AG09319 (cell line): Measurements from ENCODE around the gene ARIH1.
A peak's percentile ranks its signal among the peaks of the same experiment; 100 is the strongest.

Source experiments
- DNase-seq: peaks from one replicate; pipeline ENCODE4 v3.0.0-alpha.2; 2010; ENCODE audit warnings: low read depth; ENCODE audit errors: extremely low read depth
- CTCF ChIP-seq: IDR thresholded peaks from 2 replicates; pipeline ENCODE4 v1.5.1; 2011; ENCODE audit warnings: low read depth, mild to moderate bottlenecking, inconsistent platforms, low read length, moderate library complexity

Gene ARIH1

GRCh38 chr15:72585025-72585424, 110.9 kb downstream of the ARIH1 start:
- DNase-seq, result no peak
- TF ChIP-seq CTCF, result no peak

- no peak for DNase-seq
- peak; percentile 24 for TF ChIP-seq CTCF
Measured at GRCh38 chr15:72585476-72586058, 111.4 kb downstream of the ARIH1 start.

DNA sequence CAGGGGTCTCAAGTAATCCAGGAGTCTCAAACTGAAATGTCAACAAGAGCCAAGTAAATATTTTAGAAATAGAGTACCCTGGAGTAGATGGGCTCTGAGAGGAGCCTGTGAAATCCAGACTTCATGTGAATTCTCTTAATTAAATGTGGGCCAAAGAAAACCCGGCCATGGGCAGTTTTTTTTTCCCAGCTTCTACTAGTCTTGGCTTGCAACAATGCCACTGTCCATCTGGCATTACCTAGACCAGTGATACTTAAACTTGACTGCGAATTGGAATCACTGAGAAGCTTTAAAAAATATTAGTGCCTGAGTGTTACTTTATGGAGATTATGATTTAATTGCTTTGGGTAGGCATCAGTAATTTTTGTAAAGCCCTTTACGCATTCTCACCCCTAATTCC, 114.0 kb downstream of the ARIH1 start:
- TF ChIP-seq CTCF, result no peak
- no peak for DNase-seq

DNA sequence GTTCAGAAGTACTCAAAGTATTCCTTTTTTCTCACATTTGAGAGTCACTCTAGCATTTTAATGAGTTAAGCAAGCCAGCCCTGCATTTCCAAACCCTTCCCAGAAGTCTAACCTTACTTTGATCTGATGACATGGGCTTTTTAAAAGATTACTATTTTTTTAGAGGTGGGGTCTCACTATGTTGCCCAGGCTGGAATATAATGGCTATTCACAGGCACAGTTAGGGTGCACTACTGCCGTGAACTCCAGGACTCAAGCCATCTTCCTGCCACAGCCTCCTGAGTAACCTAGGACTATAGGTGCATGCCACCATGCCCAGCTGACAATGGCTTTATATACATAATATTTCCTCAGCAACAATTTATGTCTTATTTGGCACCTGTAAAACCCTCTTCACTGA, 116.3 kb downstream of the ARIH1 start:
- no peak for DNase-seq
- no peak for TF ChIP-seq CTCF

GRCh38 chr15:72591361-72591760, 117.2 kb downstream of the ARIH1 start:
- DNase-seq, result no peak
- TF ChIP-seq CTCF, result no peak

GRCh38 chr15:72592097-72592496, 118.0 kb downstream of the ARIH1 start:
- no peak for DNase-seq
- no peak for TF ChIP-seq CTCF

GRCh38 chr15:72592676-72593075, 118.5 kb downstream of the ARIH1 start:
- no peak for TF ChIP-seq CTCF
- DNase-seq, result no peak
